GM19023 (cell line): Measurements from ENCODE around the gene EWSR1.

Experiments used
- ATAC-seq: cut with Tn5 transposase; IDR thresholded peaks from one replicate; pipeline ENCODE4 v1.9.1; 2021; ENCODE audit warnings: mild to moderate bottlenecking, moderate library complexity; ENCODE audit not compliant: unreplicated experiment

Gene EWSR1

GRCh38 chr22:29267462-29267857, 608 bp upstream of the EWSR1 start:
- ATAC-seq: no peak

GRCh38 chr22:29268511-29269229, 602 bp downstream of the EWSR1 start:
- ATAC-seq: peak; percentile 28

- ATAC-seq: no peak
Observed at GRCh38 chr22:29269230-29269604, 1.1 kb downstream of the EWSR1 start.

- ATAC-seq: no peak
Observed at GRCh38 chr22:29269731-29270474, 1.8 kb downstream of the EWSR1 start.

GRCh38 chr22:29270475-29271271, 2.6 kb downstream of the EWSR1 start:
- ATAC-seq: no peak

- ATAC-seq: no peak
Observed at GRCh38 chr22:29272624-29273023, 4.6 kb downstream of the EWSR1 start.

- no peak for ATAC-seq
Observed at GRCh38 chr22:29275167-29275566, 7.1 kb downstream of the EWSR1 start.

GRCh38 chr22:29275819-29276565, 7.9 kb downstream of the EWSR1 start:
- ATAC-seq: no peak

GRCh38 chr22:29277927-29278326, 9.9 kb downstream of the EWSR1 start:
- no peak for ATAC-seq

- ATAC-seq: no peak
Observed at GRCh38 chr22:29284196-29284595, 16.1 kb downstream of the EWSR1 start.

GRCh38 chr22:29288837-29289236, 20.8 kb downstream of the EWSR1 start:
- no peak for ATAC-seq

- ATAC-seq: no peak
Observed at GRCh38 chr22:29290061-29290460, 22.0 kb downstream of the EWSR1 start.

GRCh38 chr22:29291215-29291614, 23.1 kb downstream of the EWSR1 start:
- ATAC-seq: no peak

GRCh38 chr22:29292379-29292778, 24.3 kb downstream of the EWSR1 start:
- no peak for ATAC-seq

GRCh38 chr22:29298641-29299040, 30.6 kb downstream of the EWSR1 start:
- no peak for ATAC-seq

- ATAC-seq: no peak
Observed at GRCh38 chr22:29299136-29299900, 31.2 kb downstream of the EWSR1 start.

GRCh38 chr22:29300467-29300806, 32.4 kb downstream of the EWSR1 start:
- ATAC-seq: no peak

- ATAC-seq: no peak
Observed at GRCh38 chr22:29300807-29301601, 32.9 kb downstream of the EWSR1 start.

- no peak for ATAC-seq
Observed at GRCh38 chr22:29301716-29302401, 33.8 kb downstream of the EWSR1 start.
